HuH-7.5 (cell line): ENCODE results near the gene AGPS.

Source experiments
- DNase-seq: peaks from one replicate; pipeline ENCODE4 v3.0.0; 2011; ENCODE audit warnings: low spot score

Gene AGPS

GRCh38 chr2:177592397-177592796 lies 199.8 kb downstream of the AGPS start:
- DNase-seq = no peak

- DNase-seq = no peak
Measured at GRCh38 chr2:177592945-177593344, 200.4 kb downstream of the AGPS start.

- no peak for DNase-seq
Measured at GRCh38 chr2:177593402-177593801, 200.8 kb downstream of the AGPS start.
